ENCODE data around the gene CDH4.

The CDH4 gene

DNA sequence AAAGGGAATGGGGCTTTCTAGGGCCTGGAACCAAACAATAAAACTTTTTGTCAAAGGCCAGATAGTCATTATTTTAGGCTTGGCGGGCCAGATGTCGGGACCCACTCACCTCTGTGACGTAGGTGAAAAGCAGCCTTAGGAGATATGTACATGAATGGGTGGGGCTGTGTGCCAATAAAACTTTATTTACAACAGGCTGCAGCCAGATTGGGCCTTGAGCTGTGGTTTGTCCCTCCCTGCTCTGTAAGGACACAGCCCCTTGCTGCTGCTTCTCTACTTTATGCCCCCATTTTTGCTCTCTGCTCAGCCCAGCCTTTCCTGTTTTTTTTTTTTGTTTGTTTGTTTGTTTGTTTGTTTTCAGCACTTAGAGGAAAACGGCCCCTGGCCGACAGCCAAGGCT lies 32.7 kb downstream of the CDH4 start:
- ATAC-seq, result no peak

DNA sequence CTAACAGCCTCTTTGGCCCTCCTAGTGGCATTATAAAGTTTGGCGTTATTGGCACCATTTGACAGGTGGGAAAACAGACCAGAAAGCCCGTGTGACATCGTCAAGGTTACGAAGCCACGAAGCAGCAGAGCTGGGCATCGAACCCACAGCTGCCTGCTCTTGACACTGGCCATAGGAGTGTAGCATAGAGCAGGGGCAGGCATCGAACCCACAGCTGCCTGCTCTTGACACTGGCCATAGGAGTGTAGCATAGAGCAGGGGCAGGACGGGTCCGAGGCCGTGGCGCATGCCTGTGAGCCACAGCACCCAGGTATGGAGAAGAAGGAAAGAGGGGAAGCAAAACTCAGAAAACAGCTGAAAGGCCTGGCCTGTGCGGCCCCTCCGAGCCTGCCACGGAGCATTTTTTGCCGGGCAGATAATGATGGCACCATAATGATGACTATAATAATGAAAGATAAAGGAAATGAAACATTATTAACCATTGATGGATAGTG lies 33.1 kb downstream of the CDH4 start:
- ATAC-seq, result no peak

DNA sequence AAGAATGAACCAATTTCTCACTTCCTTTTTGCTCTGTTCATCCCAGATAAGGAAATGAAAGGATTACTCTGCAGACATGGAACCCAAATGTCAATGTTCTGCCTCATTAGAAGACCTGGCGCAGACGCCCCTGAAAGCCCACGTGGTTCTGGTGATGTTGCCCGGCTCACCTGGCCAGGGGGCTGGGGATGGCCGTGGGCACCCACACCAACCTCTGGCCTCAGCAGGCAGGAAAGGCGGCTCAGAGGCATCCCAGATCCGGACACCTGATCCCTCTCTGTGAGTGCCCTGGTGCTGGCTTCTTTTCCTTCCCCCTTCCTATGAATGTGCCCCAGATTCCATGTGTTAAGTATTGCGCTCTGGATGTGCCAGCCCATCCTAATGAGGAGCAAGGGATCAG lies 33.6 kb downstream of the CDH4 start:
- ATAC-seq, result no peak

DNA sequence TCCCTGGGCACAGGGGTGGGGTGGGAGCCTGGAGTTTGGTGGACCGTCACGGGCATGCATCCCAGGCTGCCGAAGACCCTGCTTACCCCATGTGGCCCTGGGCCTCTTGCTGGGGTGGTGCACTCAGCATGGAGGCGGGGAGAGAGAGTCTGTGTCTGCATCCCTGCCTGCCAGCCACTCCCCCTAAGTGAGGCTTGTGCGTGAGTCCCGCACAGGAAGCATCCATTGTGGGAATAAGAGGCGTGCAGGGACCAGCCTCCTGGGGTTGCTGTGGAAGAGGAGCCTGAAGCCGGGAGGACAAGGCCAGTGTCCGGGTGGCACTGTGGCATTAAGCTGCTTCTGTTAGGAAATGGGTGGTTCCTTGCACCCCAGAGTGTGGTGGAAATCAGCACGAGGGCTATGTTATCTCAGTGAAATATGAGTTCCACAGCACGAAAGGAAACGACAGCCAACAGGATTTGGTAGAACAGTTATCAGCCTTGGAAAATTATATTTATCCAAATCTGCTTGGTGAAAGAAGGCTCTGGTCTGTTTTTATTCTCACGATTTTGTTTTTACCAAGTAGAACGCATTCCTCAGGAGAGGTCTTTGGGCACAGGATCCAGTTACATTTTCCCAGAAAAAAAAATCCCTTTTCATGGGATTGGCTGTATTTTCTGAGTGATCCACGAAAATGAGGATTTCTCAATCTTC lies 35.7 kb downstream of the CDH4 start:
- no peak for ATAC-seq

DNA sequence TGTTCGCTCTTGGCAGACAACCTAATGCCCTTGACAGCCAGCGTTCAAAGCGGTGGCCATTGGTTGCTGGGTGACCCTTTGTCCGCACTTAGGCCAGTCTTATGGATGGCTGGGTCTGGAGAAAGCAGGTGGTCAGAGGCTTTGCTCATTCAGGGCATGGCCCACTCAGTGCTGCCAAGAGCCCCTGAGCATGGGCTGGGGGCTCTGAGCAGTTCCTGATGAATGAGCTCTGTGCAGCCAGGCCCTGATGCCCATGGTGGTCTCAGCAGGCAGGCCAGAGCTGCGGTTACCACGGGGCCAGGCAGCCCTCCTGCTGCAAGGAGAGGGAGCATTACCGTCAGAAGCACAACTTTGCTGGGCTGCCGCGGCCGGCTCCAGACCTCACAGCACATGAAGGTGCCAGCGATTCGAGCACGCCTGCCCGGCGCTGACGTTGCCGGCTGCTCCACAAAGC lies 36.3 kb downstream of the CDH4 start:
- no peak for ATAC-seq

DNA sequence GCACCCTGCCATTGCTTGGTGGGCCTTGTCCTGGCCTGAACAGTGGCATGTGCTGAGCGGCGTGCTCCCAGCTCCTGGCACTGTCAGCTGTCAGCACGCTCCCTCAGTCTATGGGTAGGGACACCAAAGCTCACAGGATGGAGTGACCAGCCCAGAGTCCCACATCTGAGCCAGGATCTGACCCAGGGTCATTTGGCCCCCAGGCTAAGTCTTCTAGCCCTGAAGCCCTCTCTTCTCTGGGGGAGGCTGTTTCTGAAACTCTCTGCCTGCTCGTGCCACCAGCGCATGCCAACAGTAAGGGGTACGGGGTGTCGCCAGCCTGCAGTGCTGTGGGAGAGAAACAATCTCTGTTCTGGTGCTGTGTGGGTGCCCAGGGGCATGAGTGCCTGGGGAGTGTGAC lies 37.1 kb downstream of the CDH4 start:
- ATAC-seq, result no peak

DNA sequence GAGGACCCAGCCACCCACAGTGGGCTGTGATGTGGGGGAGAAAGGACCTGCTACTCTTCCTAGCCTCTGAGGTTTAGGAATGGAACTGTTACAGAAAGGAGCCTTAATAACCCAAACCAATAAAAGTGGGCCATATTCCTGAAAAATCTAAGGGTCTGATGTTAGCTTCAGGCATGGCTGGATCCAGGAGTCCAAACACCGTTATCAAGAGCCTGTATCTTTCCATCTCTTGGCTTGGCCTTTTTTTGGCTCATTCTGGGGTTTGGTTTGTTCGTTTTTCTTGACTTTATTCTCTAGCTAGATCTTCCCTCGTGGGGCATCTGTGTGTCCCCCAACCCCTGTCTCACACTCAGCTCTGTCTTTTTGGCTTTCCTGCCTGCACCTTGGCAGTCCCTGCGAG lies 38.7 kb downstream of the CDH4 start:
- ATAC-seq, result no peak

DNA sequence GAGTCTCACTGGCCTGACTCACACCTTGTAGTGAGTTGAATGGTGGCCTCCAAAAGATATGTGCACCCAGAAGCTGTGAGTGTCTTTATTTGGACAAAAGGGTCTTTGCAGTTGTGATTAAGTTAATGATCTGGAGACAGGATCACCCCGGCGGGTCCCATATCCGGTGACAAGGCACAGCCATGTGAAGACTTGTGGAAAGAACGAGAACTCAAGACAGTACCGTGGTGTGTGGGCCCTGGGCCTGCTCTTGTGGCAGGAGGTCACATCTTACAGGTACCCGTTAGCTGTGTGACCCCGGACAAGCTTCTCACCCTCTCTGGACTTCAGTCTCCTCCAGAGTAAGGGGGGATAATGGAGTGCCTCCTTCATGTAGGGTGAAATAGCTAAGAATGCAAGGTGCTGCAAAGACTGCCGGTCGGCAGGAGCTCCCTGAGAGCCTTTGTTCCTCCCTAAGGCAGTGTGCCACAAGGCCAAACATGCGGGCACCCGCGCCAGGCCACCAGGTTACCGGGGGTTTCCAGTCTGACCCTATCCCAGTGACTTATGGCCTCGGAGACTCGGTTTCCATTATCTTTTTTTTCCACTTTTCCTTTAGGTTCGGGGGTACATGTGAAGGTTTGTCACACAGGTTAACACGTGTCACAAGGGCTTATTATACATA lies 39.2 kb downstream of the CDH4 start:
- no peak for ATAC-seq

DNA sequence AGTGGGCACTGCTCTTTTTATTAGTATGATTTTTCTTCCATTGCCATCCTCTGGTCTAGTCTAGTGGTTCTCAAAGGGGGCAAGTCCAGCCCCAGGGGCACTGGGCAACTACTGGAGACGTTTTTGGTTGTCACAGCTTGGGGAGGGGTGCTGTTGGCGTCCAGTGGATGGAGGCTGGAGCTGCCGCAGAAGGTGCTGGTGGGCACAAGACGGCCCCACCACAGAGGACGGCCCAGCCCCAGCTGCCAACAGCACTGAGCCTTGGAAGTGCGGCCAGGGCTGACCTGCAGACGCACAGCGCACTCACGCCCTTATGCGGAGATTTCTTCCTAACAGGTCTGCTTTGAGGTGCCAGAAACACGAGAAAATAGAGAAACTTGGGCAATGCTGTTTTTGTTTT lies 40.3 kb downstream of the CDH4 start:
- no peak for ATAC-seq

DNA sequence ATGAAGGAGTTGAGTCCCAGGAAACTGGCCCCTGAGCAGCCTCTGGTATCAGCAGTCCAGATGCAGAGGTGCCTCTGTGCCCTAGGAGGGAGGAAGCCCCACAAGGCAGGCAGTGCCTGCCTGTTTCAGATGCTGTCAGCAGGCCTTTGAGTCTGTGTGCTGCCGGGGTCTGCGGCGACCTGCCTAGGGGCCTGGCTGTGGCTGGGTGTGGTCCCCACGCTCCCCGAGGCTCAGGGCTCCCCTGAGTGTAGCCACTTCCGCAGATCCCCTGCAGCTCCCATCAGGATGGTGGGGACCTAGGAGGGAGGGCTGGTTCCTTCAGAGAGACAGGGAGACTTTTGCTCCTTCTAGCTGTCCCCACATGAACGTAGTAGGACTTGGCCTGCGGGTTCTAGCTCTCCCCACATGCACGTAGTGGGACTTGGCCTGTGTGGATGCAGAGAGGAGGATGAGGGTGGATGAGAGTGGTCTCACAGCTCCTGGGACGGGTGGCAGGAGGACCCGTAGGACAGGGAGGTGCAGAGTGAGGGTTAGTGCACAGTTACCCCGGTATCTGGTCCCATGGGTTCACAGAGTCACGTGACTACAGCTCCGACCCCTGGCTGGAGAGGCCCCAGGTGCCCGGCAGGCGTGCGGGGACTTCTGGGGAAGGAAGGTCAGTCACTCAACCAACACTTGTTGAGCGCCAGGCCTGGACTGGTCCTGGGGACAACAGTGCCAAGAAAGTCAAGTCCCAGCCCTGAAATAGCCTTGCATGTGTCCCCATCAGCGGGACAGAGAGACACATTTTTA lies 41.0 kb downstream of the CDH4 start:
- no peak for ATAC-seq

DNA sequence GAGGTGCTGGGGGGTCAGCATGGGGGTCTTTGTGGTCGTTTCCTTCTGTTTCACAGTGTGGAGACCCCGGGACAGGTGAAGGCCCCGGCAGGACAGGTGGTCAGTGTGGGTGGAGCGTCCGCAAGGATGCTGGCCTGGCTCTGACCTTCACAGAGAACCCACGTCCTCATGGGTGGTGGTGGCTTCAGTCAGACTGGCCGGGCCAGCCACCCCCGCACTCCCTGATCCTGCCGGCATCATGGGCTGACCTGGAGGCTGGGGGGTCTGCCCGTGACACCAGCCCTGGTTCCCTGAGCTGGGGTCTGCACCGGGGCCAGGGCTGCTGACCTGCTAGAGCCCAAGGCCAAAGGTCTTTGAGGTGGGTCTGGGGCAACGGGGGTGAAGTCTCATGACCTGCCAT lies 41.9 kb downstream of the CDH4 start:
- ATAC-seq, result no peak

DNA sequence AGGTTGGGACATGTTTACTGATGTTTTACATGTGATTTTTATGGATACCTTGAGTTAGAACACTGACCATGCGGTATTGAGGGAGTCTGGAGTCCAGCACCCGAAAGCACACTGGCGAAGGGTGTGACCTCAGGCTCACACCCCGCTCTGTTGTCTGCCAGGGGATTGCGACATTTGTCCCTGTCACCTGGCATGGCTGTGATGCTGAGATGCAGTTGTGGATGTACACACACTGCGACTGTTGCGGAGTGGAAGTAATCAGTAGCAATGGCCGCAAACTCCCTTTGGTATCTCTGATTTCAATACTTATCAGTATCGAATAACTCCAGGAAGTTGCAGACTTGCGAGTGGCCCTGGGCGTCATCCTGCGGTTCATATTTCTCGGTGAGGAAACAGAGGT lies 43.2 kb downstream of the CDH4 start:
- no peak for ATAC-seq

DNA sequence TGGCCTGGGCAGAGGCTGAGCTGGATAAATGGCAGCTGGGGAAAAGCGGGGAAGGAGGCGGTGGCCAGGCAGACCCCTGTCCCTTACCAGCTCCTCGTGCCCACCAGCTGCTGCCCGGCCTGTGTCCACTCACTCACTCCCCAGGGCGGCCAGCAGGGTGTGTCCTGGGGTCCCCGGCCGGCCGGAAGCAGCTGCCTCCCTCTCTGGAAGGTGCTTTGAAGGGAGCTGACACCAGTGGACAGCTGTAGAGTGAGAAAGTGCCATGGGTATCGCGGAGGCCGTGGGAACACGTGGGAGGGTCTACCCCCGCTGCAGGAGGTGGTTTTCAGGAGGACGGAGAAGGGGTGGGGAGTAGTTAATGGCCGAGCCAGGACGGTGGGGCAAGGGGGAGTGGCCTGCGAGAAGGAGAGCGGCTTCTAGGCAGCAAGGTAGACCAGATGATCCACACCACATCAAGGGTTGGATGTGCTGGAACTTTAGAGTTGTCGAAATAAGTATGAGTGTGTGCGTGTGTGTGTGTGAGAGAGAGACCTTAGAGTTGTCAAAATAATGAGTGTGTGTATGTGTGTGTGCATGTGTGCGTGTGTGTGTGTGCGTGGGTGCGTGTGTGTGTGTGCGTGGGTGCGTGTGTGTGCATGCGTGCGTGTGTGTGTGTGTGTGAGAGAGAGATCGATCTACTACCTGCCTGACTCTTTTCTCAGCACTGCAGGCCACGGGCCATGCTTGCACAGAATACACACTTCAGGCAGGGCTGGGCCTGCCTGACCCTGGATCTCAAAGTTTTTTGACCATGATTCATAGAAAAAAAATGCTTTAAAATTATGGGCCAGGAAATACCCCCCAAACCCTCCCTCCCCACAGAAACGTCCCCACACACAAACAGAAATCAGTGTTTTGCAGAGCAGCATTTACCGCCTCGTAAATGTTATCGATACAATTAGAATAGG lies 43.9 kb downstream of the CDH4 start:
- no peak for ATAC-seq

DNA sequence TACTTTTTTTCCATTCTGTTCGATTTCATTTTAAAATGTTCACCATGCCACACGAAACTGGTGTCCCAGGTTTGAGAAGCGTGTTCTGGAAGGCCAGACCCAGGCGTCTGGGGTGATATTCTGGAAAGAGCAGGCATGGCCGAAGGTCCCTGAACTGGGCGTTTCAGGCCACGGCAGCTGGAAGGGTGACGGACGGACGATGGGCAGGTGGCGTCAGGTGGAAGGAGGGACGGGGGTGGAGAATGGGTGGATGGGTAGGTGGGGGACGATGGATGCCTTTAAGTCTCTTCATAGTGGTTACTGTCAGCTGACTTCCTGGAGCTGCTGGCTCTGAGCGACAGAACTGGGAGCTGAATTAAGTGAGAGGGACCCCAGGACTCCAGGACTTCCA lies 44.6 kb downstream of the CDH4 start:
- no peak for ATAC-seq

DNA sequence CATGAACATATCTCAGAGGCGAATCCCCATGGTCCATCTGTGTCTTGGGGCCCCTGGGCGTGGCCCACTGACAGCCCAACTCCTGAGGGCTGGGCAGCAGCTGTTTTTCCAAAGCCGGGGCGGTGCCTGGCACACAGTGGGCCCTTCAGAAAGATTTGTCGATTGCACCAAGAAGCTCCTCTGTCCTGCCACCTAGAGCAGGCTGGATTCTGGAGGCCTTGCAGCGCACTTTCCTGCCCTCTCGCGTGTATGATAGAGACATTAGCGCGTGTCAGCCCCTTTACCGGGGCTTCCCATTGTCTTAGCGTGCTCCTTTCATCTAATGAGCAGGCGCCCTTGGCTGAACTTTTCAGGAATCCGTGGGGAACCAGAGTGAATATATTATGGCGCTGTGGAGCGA lies 45.4 kb downstream of the CDH4 start:
- ATAC-seq, result no peak

DNA sequence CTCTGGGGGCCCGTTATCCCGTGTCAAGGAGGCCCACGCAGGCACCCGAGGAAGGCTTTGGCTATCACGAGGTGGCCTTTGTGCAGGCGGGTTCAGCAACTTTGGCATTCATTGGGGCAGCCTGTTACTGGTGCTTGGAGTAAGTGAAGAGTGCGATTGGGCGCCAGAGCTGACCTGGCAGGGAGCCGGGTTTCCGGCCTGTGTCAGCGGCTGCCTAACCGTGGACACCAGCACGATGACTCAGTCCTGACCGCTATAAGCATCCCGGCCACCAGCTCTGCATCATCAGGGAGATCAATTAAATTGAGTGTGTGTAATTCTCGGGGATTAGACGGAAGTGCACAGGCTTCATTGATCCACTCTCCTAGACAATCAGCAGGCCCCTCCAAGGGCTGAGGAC lies 45.9 kb downstream of the CDH4 start:
- ATAC-seq, result no peak

DNA sequence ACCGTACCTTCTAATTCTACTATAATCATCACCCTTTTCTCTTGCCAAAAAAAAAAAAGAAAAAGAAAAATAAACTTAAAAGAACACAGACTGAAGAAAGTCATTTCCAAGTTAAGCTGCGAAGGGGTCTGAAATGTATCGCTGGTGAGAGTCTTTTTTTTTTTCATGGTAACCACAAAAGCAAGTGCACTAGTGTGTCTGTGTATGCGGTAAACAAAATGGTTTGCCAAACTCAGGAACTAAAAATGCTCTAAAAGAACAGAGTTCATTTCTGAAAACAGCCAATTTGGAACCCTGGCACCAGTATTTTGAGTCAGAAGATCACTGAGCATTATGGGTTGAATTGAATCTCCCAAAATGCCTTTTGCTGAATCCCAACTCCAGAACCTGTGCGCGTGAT lies 46.6 kb downstream of the CDH4 start:
- no peak for ATAC-seq

DNA sequence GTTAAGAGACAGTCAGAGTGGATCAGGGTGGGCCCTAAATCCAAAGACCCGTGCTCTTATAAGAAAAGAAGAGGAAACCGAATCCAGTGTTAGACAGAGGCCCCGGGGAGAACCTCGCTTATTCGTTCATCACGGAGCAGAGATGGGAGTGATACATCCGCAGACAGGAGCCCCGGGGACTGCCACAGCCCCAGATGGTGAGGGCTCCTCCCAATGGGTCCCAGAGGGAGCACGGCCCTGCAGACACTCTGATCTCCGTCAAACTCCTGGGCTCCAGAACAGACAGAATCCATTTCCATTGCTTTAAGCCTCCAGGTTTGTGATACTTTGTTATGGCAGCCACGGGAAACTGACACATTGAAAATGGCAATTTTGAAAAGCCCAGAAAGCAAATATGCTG lies 47.0 kb downstream of the CDH4 start:
- ATAC-seq, result no peak

DNA sequence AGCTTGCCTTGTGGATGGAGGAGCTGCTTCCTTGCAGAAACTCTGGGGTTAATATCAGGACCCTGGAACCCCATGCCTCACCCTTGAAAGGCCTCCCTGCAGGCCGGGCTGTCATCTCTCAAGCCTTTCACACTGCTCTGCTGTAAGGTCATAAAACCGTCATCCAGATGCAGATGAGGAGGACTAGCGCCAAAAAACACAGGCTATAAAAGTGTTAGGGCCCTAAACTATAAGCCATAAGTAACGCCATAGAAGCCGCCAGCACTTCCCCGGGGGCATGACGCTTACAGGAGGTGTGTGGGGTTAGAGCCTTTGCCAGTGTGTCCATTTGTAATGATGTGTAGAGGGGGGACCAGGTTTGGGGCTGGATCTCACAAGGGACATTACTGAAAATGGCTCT lies 47.6 kb downstream of the CDH4 start:
- ATAC-seq, result no peak

DNA sequence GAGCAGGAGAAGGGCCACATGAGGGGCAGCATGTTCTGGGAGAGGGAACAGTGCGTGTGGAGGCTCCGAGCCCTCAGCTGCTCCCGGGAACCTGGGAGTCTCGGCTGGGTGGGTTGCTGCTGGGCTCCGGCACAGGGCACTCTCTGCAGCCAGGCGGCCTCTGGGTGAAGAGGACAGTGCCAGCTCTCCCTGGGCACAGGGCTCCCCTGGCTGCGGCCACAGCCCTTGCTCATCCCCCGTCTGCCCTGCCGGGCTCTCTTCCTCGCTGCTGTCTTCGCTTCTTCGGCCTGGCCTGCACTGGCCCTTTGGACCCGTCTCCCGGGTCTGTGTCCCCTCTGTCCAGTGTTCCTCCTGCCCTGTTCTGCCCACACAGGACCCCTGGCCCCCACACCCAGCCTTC lies 48.2 kb downstream of the CDH4 start:
- no peak for ATAC-seq

DNA sequence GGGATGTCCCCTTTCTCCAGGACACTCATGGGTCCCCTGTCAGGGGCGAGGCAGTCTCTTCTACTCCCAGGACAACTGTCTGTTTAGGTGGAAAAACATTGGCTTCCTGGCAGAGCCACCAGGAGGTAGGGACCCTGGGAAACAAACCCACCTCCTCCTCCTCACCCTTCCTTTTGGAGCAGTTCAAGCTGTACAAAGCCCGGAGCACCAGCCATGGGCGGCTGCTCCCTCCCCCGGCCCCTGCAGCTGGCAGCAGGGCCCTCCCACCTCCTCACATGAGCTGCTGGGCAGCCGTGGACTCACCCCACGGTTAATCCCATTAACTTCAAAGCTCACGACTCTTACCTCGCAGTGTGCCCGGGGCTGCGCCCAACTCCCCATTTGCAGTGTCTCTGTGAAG lies 48.6 kb downstream of the CDH4 start:
- ATAC-seq, result no peak

DNA sequence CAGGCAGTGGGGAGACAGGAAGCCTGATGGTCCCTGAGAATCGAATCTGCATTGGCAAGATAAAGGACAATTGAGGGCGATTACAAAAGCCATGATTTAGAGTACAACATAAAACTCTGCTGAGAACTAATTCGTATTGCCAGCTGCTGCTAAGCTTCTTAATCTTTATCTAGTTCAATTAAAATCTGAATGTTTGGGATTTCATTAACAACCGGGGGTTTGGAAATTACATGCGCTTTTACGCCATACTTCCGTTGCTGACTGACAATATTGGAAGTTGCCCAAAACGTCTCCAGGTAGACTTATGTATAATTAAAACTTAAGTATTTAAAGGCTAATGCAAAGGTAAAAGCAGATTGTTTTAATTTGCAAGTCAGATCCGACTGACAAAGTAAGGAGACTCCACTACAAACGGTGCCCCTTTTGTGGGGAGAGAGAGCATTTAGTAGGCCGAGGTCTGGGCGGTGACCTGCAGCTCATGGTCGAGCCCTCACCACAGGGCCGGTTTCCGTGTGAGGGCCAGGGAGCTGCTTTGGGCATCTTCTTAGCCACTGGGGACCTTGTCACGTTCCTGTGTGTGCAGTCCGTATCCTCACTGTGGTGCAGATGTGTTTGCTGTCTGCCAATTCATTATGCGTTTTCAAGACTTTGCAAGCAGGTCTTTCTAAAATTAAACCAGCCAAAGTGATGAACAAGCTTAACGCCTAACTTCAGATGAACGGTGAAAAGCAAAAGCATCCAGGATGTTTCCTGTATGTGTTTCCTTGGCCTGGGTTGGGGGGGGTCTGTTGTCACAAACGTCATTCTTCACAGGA lies 49.9 kb downstream of the CDH4 start:
- no peak for ATAC-seq
